GM12891 (cell line): ENCODE data around the gene TENM3.

Experiments used
- POLR2AphosphoS5 ChIP-seq: IDR thresholded peaks from 2 replicates; pipeline ENCODE4 v1.6.1; 2011; ENCODE audit warnings: low read depth, low read length, control low read depth
- SPI1 ChIP-seq: IDR thresholded peaks from 2 replicates; pipeline ENCODE4 v1.6.1; 2011; ENCODE audit warnings: low read depth, low read length, control low read depth
- TAF1 ChIP-seq: IDR thresholded peaks from 2 replicates; pipeline ENCODE4 v1.6.1; 2011; ENCODE audit warnings: low read depth, low read length, control low read depth

DNA sequence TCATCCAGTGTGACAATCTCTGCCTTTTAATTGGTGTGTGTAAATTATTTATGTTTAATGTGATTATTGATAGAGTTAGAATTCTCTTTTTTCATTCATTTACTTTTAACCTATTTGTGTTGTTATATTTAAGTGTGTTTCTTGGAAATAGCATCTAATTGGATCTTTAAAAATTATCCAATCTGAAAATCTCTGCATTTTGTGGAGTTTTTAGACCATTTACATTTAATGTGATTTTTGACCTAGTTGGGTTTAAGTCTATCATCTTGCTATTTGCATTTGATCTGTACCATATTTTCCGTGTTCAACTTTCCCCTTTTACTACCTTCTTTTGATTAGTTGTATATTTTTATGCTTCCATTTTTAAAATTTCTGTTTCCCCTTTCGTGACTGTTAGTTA lies 71.3 kb downstream of the TENM3 start:
- TF ChIP-seq SPI1 (no peak), TAF1 (no peak), POLR2AphosphoS5 (no peak)
